ENCODE measurements around the gene SLC6A6. TPM values are rescaled to one million over a fixed set of nuclear protein-coding genes. Genes with fewer than 3 reads are reported as not detected.

SLC6A6 gene
- total RNA-seq, 1 experiment from 2014 or later, result 72.6 TPM

DNA sequence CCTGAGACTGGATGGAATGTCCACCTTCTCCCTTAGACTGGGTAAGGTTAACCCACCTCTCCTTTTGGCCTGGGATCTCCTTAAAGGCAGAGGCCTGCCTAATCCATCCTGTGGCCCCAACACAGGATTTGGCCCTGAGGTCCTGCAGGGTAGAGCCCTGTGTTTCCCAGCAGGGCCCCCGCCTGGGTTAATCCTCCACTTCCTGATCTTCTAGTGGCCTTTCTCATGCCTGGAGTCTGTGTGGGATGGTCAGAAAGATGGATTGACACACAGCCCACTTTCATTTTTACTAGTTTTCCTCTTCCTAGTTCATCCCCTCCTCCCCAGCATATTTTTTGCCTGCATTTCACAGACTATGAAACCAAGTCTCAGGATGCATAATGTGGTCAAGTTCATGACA is 48.9 kb upstream of the SLC6A6 start:
- no peaks in the 10 kb centered on the region for H3K23me2 ChIP-seq (ENCODE audit: insufficient read length, low read depth, low read length, poor library complexity, severe bottlenecking)
- no peak overlapping the region for H4K5ac ChIP-seq (ENCODE audit: insufficient read length, low read depth, low read length)
- peak overlapping the region in 2 of 3 experiments; percentile 24 to 96; a peak in 3 of 7 replicates for H3K27ac Mint-ChIP-seq
- no peak overlapping the region for H4K91ac ChIP-seq (ENCODE audit: insufficient read length, low read depth, low read length)
- no peak overlapping the region for H3K23ac ChIP-seq (ENCODE audit: insufficient read length, low read depth, low read length)
- H3T11ph ChIP-seq (ENCODE audit: low read length), result no peak overlapping the region
- no peak overlapping the region for H4K8ac ChIP-seq (replicated peaks; ENCODE audit: insufficient read length, low read depth, low read length)
- H3K9me3 ChIP-seq (ENCODE audit: control insufficient read depth, low read depth, low read length), result no peaks in the 10 kb centered on the region
- H3K4me2 ChIP-seq (ENCODE audit: insufficient read depth, insufficient read length, low read length), result no peak overlapping the region
- H3K4me1 ChIP-seq (ENCODE audit: insufficient read depth, low read length), result peaks cover 6% of the 10 kb centered on the region; the same call in 1 of the 2 replicates
- no peak overlapping the region for H2AFZ ChIP-seq (ENCODE audit: low read length)
- no peak overlapping the region for H2BK5ac ChIP-seq (ENCODE audit: insufficient read length, low read length)
- H2BK20ac ChIP-seq (ENCODE audit: low read depth, low read length, poor library complexity, severe bottlenecking), result no peak overlapping the region
- no peak overlapping the region for H2BK120ac ChIP-seq (ENCODE audit: low read depth, low read length, poor library complexity, severe bottlenecking)
- peak; percentile 49 for DNase-seq
- no peaks in the 10 kb centered on the region for H3K27me3 ChIP-seq (ENCODE audit: insufficient read depth, low read length)
- peaks cover 25% of the 10 kb centered on the region for H3K27me3 Mint-ChIP-seq (ENCODE audit: low read depth)
- H3K4me3 Mint-ChIP-seq, result peak overlapping the region; percentile 34 to 43; a peak in 2 of 5 replicates
- H4K20me1 ChIP-seq (ENCODE audit: control insufficient read depth, insufficient read depth, insufficient read length), result no peaks in the 10 kb centered on the region
- no CpG with 5 or more reads among the region's 1 CpG for WGBS (ENCODE audit: extremely low coverage, insufficient read length, low lambda C conversion rate)
- H3K9me3 Mint-ChIP-seq, result no peaks in the 10 kb centered on the region
- no peaks in the 10 kb centered on the region for H3K79me1 ChIP-seq (ENCODE audit: insufficient read depth, low read depth, low read length, poor library complexity, severe bottlenecking)
- no peak overlapping the region for H3K27ac ChIP-seq (ENCODE audit: insufficient read length, low read depth, low read length)
- no peaks in the 10 kb centered on the region for H3K79me2 ChIP-seq (ENCODE audit: insufficient read depth, low read length)
- no peak overlapping the region for H2BK15ac ChIP-seq (ENCODE audit: low read depth, low read length)
- no peak overlapping the region for H3K18ac ChIP-seq (ENCODE audit: insufficient read length, low read depth, low read length)
- H3K36me3 Mint-ChIP-seq (ENCODE audit: insufficient read depth in 1 of 3, low read depth in 3 of 3), result no peaks in the 10 kb centered on the region
- no peak overlapping the region for H3K9ac ChIP-seq (ENCODE audit: extremely low read depth, insufficient read length, low read length)
- no peak overlapping the region for H3K14ac ChIP-seq (ENCODE audit: insufficient read depth, low read length)
- no peak overlapping the region for H3K4ac ChIP-seq (ENCODE audit: low read depth, low read length)
- H2AK5ac ChIP-seq (ENCODE audit: insufficient read length, low read length), result no peak overlapping the region
- H3K4me1 Mint-ChIP-seq, result peaks cover 35 to 36% of the 10 kb centered on the region in 2 experiments
- TF ChIP-seq, protein P1, sequence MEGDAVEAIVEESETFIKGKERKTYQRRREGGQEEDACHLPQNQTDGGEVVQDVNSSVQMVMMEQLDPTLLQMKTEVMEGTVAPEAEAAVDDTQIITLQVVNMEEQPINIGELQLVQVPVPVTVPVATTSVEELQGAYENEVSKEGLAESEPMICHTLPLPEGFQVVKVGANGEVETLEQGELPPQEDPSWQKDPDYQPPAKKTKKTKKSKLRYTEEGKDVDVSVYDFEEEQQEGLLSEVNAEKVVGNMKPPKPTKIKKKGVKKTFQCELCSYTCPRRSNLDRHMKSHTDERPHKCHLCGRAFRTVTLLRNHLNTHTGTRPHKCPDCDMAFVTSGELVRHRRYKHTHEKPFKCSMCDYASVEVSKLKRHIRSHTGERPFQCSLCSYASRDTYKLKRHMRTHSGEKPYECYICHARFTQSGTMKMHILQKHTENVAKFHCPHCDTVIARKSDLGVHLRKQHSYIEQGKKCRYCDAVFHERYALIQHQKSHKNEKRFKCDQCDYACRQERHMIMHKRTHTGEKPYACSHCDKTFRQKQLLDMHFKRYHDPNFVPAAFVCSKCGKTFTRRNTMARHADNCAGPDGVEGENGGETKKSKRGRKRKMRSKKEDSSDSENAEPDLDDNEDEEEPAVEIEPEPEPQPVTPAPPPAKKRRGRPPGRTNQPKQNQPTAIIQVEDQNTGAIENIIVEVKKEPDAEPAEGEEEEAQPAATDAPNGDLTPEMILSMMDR (conservative IDR thresholded peaks at IDR 0.05), result no peak
- no peak overlapping the region for H3K56ac ChIP-seq (ENCODE audit: insufficient read length, low read depth, low read length)
- no peak overlapping the region for H2BK12ac ChIP-seq (ENCODE audit: insufficient read length, low read depth, low read length)

All from H9 (cell line).